GM19023 (cell line): ENCODE data around the gene CEP128.
A peak's percentile ranks its signal among the peaks of the same experiment; 100 is the strongest.

Experiments used
- ATAC-seq: cut with Tn5 transposase; IDR thresholded peaks from one replicate; pipeline ENCODE4 v1.9.1; 2021; ENCODE audit warnings: mild to moderate bottlenecking, moderate library complexity; ENCODE audit not compliant: unreplicated experiment

CEP128 gene

GRCh38 chr14:80564051-80564450 is 377.5 kb downstream of the CEP128 start:
- no peak for ATAC-seq

- peak; percentile 95 for ATAC-seq
These were observed 380.5 kb downstream of the CEP128 start for GRCh38 chr14:80560800-80561657.

GRCh38 chr14:80554139-80554538 is 387.4 kb downstream of the CEP128 start:
- no peak for ATAC-seq

GRCh38 chr14:80549141-80549540 is 392.4 kb downstream of the CEP128 start:
- no peak for ATAC-seq

- ATAC-seq = no peak
These were observed 395.3 kb downstream of the CEP128 start for GRCh38 chr14:80545935-80546854.

GRCh38 chr14:80544366-80544765 is 397.2 kb downstream of the CEP128 start:
- no peak for ATAC-seq

GRCh38 chr14:80543211-80543610 is 398.3 kb downstream of the CEP128 start:
- ATAC-seq = no peak

GRCh38 chr14:80538633-80539375 is 402.7 kb downstream of the CEP128 start:
- no peak for ATAC-seq

- ATAC-seq = no peak
These were observed 403.9 kb downstream of the CEP128 start for GRCh38 chr14:80537626-80538025.

- no peak for ATAC-seq
These were observed 405.1 kb downstream of the CEP128 start for GRCh38 chr14:80536456-80536855.

- no peak for ATAC-seq
These were observed 406.4 kb downstream of the CEP128 start for GRCh38 chr14:80535171-80535570.

- no peak for ATAC-seq
These were observed 417.9 kb downstream of the CEP128 start for GRCh38 chr14:80523518-80524117.

GRCh38 chr14:80522936-80523335 is 418.6 kb downstream of the CEP128 start:
- no peak for ATAC-seq

GRCh38 chr14:80522411-80522810 is 419.1 kb downstream of the CEP128 start:
- no peak for ATAC-seq

GRCh38 chr14:80521456-80521855 is 420.1 kb downstream of the CEP128 start:
- ATAC-seq = no peak

- no peak for ATAC-seq
These were observed 422.5 kb downstream of the CEP128 start for GRCh38 chr14:80519002-80519401.

- no peak for ATAC-seq
These were observed 423.4 kb downstream of the CEP128 start for GRCh38 chr14:80518173-80518572.

- ATAC-seq = no peak
These were observed 434.2 kb downstream of the CEP128 start for GRCh38 chr14:80507292-80507869.

GRCh38 chr14:80504781-80505180 is 436.8 kb downstream of the CEP128 start:
- no peak for ATAC-seq

- ATAC-seq = no peak
These were observed 443.0 kb downstream of the CEP128 start for GRCh38 chr14:80498533-80498932.
